Colonic mucosa (tissue), 4 donors: ENCODE data around the gene CLBA1. TPM values are rescaled to one million over a fixed set of nuclear protein-coding genes. Genes with fewer than 3 reads are reported as not detected.

Experiments used
- DNase-seq: peaks from one replicate; pipeline ENCODE4 v3.0.0-alpha.2; 2020
- H3K27ac ChIP-seq: fragments of 200-600 bp; one replicate; pipeline ENCODE4 v1.8.0; 2021
- H3K27me3 ChIP-seq: fragments of 200-600 bp; one replicate; pipeline ENCODE4 v1.8.0; 2021
- H3K36me3 ChIP-seq: fragments of 200-600 bp; one replicate; pipeline ENCODE4 v1.8.0; 2021
- H3K4me1 ChIP-seq: fragments of 200-600 bp; one replicate; pipeline ENCODE4 v1.8.0; 2021; ENCODE audit warnings: mild to moderate bottlenecking
- H3K4me3 ChIP-seq: fragments of 200-600 bp; one replicate; pipeline ENCODE4 v1.8.0; 2021
- H3K9ac ChIP-seq, 2 donors: one replicate each; pipeline ENCODE4 v1.7.0; 2013; ENCODE audit warnings: control low read depth in 2 of 2, low read depth in 2 of 2, low read length in 2 of 2
- H3K9me3 ChIP-seq: fragments of 200-600 bp; one replicate; pipeline ENCODE4 v1.8.0; 2021
- CTCF ChIP-seq: fragments of 200-600 bp; IDR thresholded peaks from one replicate; pipeline ENCODE4 v1.8.0; 2022; ENCODE audit warnings: antibody characterized with exemption, mild to moderate bottlenecking
- intact Hi-C: fragments of 100-400 bp; cut with DNase I; formaldehyde crosslinking; loops from one replicate; pipeline ENCODE4 v1.14.1; 2022
- total RNA-seq, 2 donors: library from RNA; stranded (reverse); fragmentation: NEBNext Ultra II Directional in 1 of 2; extraction: Animal tissue kit (Norgen Biotek cat#: 25700) in 1 of 2; gene quantifications; one replicate each; pipeline ENCODE4 v1.2.1, GENCODE V29; 2021
- donor health status: healthy.
- donor health status: DM: no; HTN: no; CAD: no.
- donor health status: DM: no; HTN: no; CAD: no.

Gene CLBA1
- total RNA-seq, 2 donors from 2014 or later: 3.8 TPM

- Histone ChIP-seq H3K4me3 (no peak overlapping the region), H3K9me3 (no peaks in the 10 kb centered on the region), H3K27me3 (peaks cover 16% of the 10 kb centered on the region), H3K9ac (peak overlapping the region; percentile 13 to 71), H3K4me1 (peaks cover 43% of the 10 kb centered on the region), H3K36me3 (no peaks in the 10 kb centered on the region), H3K27ac (peak overlapping the region; percentile 82)
- intact Hi-C loops: no loop called here
- TF ChIP-seq CTCF: no peak
- peak; percentile 78 for DNase-seq
Observed at GRCh38 chr14:104972301-104973134, 13.1 kb upstream of the CLBA1 start.

- no peaks in the 10 kb centered on the region for H3K9me3 ChIP-seq
- peaks cover 42% of the 10 kb centered on the region for H3K4me1 ChIP-seq
- peaks cover 15% of the 10 kb centered on the region for H3K27me3 ChIP-seq
- TF ChIP-seq CTCF: no peak
- peak overlapping the region; percentile 13 to 71 for H3K9ac ChIP-seq
- no peaks in the 10 kb centered on the region for H3K36me3 ChIP-seq
- peak; percentile 74 for DNase-seq
- intact Hi-C loops: no loop called here
- H3K4me3 ChIP-seq: no peak overlapping the region
- H3K27ac ChIP-seq: peak overlapping the region; percentile 82
Observed at GRCh38 chr14:104973135-104973384, 12.5 kb upstream of the CLBA1 start.

DNA sequence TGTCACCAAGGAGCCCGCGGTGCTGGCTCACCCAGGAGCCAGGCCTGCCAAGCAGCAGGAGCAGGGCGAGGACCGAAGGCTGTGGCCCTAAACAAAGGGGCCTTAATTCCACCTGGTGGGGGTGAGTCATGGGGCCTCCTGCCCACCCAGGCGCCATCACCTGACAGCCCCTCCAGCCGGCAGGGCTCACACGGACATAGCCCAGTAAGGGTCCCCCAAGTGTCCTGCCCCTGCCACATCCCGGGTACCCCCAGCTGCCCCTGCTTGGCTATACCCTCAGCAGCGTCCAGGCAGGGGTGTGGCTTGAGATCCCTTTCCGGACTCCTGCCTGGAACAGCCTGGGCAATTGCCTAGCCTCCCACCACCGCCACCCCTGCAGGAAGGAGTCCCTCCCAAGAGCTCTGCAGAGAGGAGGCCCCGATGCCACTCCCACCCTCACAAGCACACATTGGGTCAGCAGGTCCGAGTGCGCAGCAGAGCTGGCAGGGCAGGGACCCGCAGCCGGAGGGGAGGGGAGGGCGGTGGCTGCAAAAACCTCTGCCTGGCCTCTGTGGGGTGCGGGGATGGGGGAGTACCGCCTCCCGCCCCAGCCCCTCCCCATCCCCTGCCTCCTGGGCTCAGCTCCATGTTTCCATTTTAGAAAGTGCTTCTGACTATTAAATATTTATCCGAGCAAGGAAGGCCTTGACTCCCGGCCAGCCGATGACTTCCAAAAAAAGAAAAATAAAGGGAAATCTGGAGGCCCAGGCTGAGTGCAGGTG, 12.0 kb upstream of the CLBA1 start:
- peak; percentile 50 for DNase-seq
- H3K36me3 ChIP-seq: no peaks in the 10 kb centered on the region
- peak overlapping the region; percentile 82 for H3K27ac ChIP-seq
- no peaks in the 10 kb centered on the region for H3K9me3 ChIP-seq
- H3K27me3 ChIP-seq: peaks cover 17% of the 10 kb centered on the region
- H3K4me3 ChIP-seq: no peak overlapping the region
- H3K4me1 ChIP-seq: peaks cover 40% of the 10 kb centered on the region
- intact Hi-C loops: no loop called here
- peak overlapping the region in 1 of 2 donors; percentile 71 for H3K9ac ChIP-seq
- TF ChIP-seq CTCF: no peak

DNA sequence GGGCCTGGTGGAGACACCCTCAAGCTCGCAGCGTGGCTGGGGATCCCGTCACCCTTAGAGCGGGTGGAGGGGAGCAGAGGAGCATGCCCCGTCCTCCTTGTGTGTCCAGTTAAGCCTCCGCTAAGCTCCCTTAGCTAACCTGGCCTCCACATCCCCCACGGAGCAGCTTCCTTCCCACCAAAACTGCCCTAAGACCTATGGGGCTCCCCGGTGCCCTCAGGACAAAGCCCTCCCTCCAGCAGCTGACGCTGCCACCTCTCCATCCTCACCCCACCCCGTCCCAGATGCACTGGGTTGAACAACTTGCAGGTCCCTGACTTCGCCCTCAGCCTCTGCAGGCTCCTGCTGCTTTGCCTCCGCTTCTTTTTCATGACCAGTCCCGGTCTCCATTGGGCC, 11.4 kb upstream of the CLBA1 start:
- DNase-seq: no peak
- no peak overlapping the region for H3K9ac ChIP-seq
- no peak overlapping the region for H3K4me3 ChIP-seq
- no peaks in the 10 kb centered on the region for H3K36me3 ChIP-seq
- no peak for TF ChIP-seq CTCF
- peak overlapping the region; percentile 82 for H3K27ac ChIP-seq
- peaks cover 40% of the 10 kb centered on the region for H3K4me1 ChIP-seq
- H3K9me3 ChIP-seq: no peaks in the 10 kb centered on the region
- H3K27me3 ChIP-seq: peaks cover 22% of the 10 kb centered on the region
- intact Hi-C loops: no loop called here

DNA sequence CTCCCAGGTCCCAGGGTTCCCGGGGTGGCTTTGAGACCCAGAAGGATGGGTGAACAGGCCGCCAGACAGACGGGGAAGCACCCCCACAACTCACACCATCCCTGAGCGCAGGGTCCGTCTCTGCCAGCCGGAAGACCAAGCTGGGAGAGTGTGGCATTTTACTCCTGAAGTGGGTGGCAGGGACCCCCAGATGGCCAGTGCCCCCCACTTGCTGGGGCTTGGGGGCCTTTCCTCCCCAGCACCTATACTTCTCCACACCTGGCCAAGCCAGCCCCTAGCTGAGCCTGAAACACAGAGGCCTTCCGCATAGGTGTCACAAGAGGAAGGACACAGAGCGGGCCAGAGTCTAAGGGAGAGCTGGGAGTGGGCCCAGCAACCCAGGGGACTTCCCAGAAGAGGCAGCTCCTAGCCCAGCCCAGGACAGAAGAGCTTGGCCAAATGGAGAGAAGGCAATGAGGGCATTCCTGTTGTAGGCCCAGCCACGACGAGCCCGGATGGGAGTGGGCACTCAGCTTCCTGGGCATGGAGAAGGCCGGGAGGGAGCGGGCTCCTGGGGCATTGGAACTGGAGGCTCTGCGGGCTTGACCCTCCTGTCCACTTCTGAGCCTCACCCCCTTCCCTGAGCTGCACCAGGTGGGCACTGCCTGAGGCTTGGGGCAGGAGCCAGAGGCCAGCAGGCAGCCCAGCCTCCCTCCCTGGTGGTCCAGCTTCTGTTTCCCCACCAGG, 10.8 kb upstream of the CLBA1 start:
- DNase-seq: no peak
- intact Hi-C loops: no loop called here
- H3K27ac ChIP-seq: peak overlapping the region; percentile 82

More for the DNA sequence above, 10.8 kb upstream of the CLBA1 start:
- H3K9ac ChIP-seq: no peak overlapping the region
- no peaks in the 10 kb centered on the region for H3K36me3 ChIP-seq
- peaks cover 22% of the 10 kb centered on the region for H3K27me3 ChIP-seq
- H3K9me3 ChIP-seq: no peaks in the 10 kb centered on the region
- H3K4me1 ChIP-seq: peaks cover 40% of the 10 kb centered on the region
- H3K4me3 ChIP-seq: no peak overlapping the region
- no peak for TF ChIP-seq CTCF
